Mucosa of descending colon (tissue), 3 donors: ENCODE data around the gene NOSTRIN. TPM values are rescaled to one million over a fixed set of nuclear protein-coding genes. Genes with fewer than 3 reads are reported as not detected.
"Not testable (repeated sequence)": the region's sequence is repeated elsewhere in the genome, so short reads cannot be mapped to it uniquely, and the experiment has no call there.

Experiments
- ATAC-seq: fragments of 200-7000 bp; cut with Tn5 transposase; one replicate; pipeline ENCODE4 v1.9.1; 2020; ENCODE audit warnings: mild to moderate bottlenecking, moderate library complexity
- DNase-seq, 3 donors: peaks; one replicate each; pipeline ENCODE4 v3.0.0-alpha.2; 2020
- H3K36me3 ChIP-seq: fragments of 200-600 bp; one replicate; pipeline ENCODE4 v1.8.0; 2021; ENCODE audit warnings: low read depth, mild to moderate bottlenecking
- H3K4me1 ChIP-seq: fragments of 200-600 bp; one replicate; pipeline ENCODE4 v1.8.0; 2021; ENCODE audit warnings: low read depth, mild to moderate bottlenecking
- H3K4me3 ChIP-seq: fragments of 200-600 bp; one replicate; pipeline ENCODE4 v1.8.0; 2021; ENCODE audit warnings: mild to moderate bottlenecking
- H3K9me3 ChIP-seq: fragments of 200-600 bp; one replicate; pipeline ENCODE4 v1.8.0; 2021; ENCODE audit warnings: mild to moderate bottlenecking
- CTCF ChIP-seq: fragments of 200-600 bp; IDR thresholded peaks from one replicate; pipeline ENCODE4 v1.8.0; 2022; ENCODE audit warnings: antibody characterized with exemption, mild to moderate bottlenecking
- intact Hi-C, 2 donors: fragments of 100-400 bp; cut with DNase I in 1 of 2; cut with micrococcal nuclease in 1 of 2; formaldehyde crosslinking; loops; one replicate each; pipeline versions ENCODE4 v1.11.0 to v1.11.1; 2022; cut with DNase I, micrococcal nuclease
- total RNA-seq, 3 donors: library from RNA; stranded (reverse); fragmentation: NEBNext Ultra II Directional in 2 of 3; extraction: Animal tissue kit (Norgen Biotek cat#: 25700) in 2 of 3; gene quantifications; one replicate each; pipeline versions ENCODE4 v1.2.1 to v1.2.4, GENCODE V29; 2021 to 2023
- donor health status: DM: no; HTN: no; CAD: no; lungs with moderate emphysema.
- donor health status: DM: no; HTN: no; CAD: no.
- donor health status: DM: no; HTN: yes; CAD: no.

The NOSTRIN gene
- total RNA-seq, 3 donors from 2014 or later = 27.3 to 78.7 (median 56.2) TPM

GRCh38 chr2:168765401-168765800, 37.0 kb upstream of the NOSTRIN start:
- H3K4me1 ChIP-seq = no peaks in the 10 kb centered on the region
- intact Hi-C loops = no loop called here
- no peak overlapping the region for H3K4me3 ChIP-seq
- DNase-seq (no peak), ATAC-seq (no peak)
- H3K36me3 ChIP-seq = no peaks in the 10 kb centered on the region
- no peaks in the 10 kb centered on the region for H3K9me3 ChIP-seq
- no peak for TF ChIP-seq CTCF

GRCh38 chr2:168766600-168766999, 35.8 kb upstream of the NOSTRIN start:
- intact Hi-C loops = no loop called here
- H3K4me3 ChIP-seq = no peak overlapping the region
- ATAC-seq = peak; percentile 29
- H3K4me1 ChIP-seq = no peaks in the 10 kb centered on the region
- no peaks in the 10 kb centered on the region for H3K9me3 ChIP-seq
- TF ChIP-seq CTCF = no peak
- DNase-seq = no peak
- no peaks in the 10 kb centered on the region for H3K36me3 ChIP-seq

- Histone ChIP-seq H3K4me1 (no peaks in the 10 kb centered on the region), H3K36me3 (no peaks in the 10 kb centered on the region), H3K9me3 (no peaks in the 10 kb centered on the region), H3K4me3 (no peak overlapping the region)
- DNase-seq = no peak
- intact Hi-C loops = no loop called here
- no peak for TF ChIP-seq CTCF
- no peak for ATAC-seq
Measured at GRCh38 chr2:168767258-168767657, 35.2 kb upstream of the NOSTRIN start.

GRCh38 chr2:168768357-168768756, 34.1 kb upstream of the NOSTRIN start:
- intact Hi-C loops = not testable (repeated sequence)
- DNase-seq (peak in 2 of 3 donors; percentile 43 to 49), ATAC-seq (peak; percentile 79)

GRCh38 chr2:168770796-168771195, 31.6 kb upstream of the NOSTRIN start:
- no peak for TF ChIP-seq CTCF
- ATAC-seq (no peak), DNase-seq (no peak)
- no peaks in the 10 kb centered on the region for H3K4me1 ChIP-seq
- no peak overlapping the region for H3K4me3 ChIP-seq
- no peaks in the 10 kb centered on the region for H3K9me3 ChIP-seq
- intact Hi-C loops = loop anchor here in 1 of 2 donors (5.0 to 10.0 kb wide), 2 partner anchors 54 to 152 kb away; no protein-coding TSS in a partner anchor
- no peaks in the 10 kb centered on the region for H3K36me3 ChIP-seq

More at GRCh38 chr2:168768357-168768756, 34.1 kb upstream of the NOSTRIN start:
- H3K4me1 ChIP-seq, H3K4me3 ChIP-seq, H3K9me3 ChIP-seq, H3K36me3 ChIP-seq: not testable (repeated sequence)

- intact Hi-C loops = loop anchor here in 1 of 2 donors (5.0 to 10.0 kb wide), 2 partner anchors 52 to 150 kb away; no protein-coding TSS in a partner anchor
- H3K9me3 ChIP-seq = no peaks in the 10 kb centered on the region
- H3K4me3 ChIP-seq = no peak overlapping the region
- no peaks in the 10 kb centered on the region for H3K36me3 ChIP-seq
- H3K4me1 ChIP-seq = no peaks in the 10 kb centered on the region
- ATAC-seq = no peak
- no peak for DNase-seq
- no peak for TF ChIP-seq CTCF
Measured at GRCh38 chr2:168772704-168773103, 29.7 kb upstream of the NOSTRIN start.
